K562 (cell line): Measurements from ENCODE around the gene TSHR. TPM values are rescaled to one million over a fixed set of nuclear protein-coding genes. Genes with fewer than 3 reads are reported as not detected.

Source experiments
- CGGBP1 ChIP-seq: fragments of 250-450 bp; sonication (Bioruptor Pico); IDR thresholded peaks from 2 replicates; pipeline ENCODE4 v1.9.0; 2021; ENCODE audit warnings: mild to moderate bottlenecking
- CREBBP ChIP-seq: IDR thresholded peaks from one replicate; pipeline ENCODE4 v1.6.1; 2012; ENCODE audit warnings: low read depth, mild to moderate bottlenecking, control low read depth, inconsistent platforms, low read length
- E2F1 ChIP-seq: sonication (generic); formaldehyde crosslinking; IDR thresholded peaks from 2 replicates; pipeline ENCODE4 v1.8.1; 2023; ENCODE audit warnings: mild to moderate bottlenecking, missing genetic modification reagents, moderate library complexity
- HSF4 ChIP-seq: fragments of 250-450 bp; sonication (Bioruptor Pico); IDR thresholded peaks from 2 replicates; pipeline ENCODE4 v2.1.2; 2022; ENCODE audit warnings: mild to moderate bottlenecking, moderate library complexity, borderline replicate concordance
- MLLT1 ChIP-seq, 2 experiments: fragments of 450-650 bp; IDR thresholded peaks; 2 replicates each; pipeline ENCODE4 v1.6.1; 2016
- NR2C2 ChIP-seq, 2 experiments: fragments of 200-800 bp in 1 of 2; sonication (Bioruptor generic) in 1 of 2; sonication (generic) in 1 of 2; formaldehyde crosslinking in 1 of 2; IDR thresholded peaks; 2 replicates each; pipeline versions ENCODE4 v1.6.1 to v1.8.0; 2016 to 2022; ENCODE audit warnings: mild to moderate bottlenecking in 1 of 2, missing compliant biosample characterization in 1 of 2, missing genetic modification characterization in 1 of 2, missing genetic modification reagents in 1 of 2
- PTTG1 ChIP-seq: fragments of 450-650 bp; IDR thresholded peaks from 2 replicates; pipeline ENCODE4 v1.6.1; 2016; ENCODE audit warnings: low read depth, mild to moderate bottlenecking, missing genetic modification characterization, missing compliant biosample characterization
- RAD51 ChIP-seq: fragments of 450-650 bp; IDR thresholded peaks from 2 replicates; pipeline ENCODE4 v1.7.1; 2016; ENCODE audit warnings: low read depth, mild to moderate bottlenecking, borderline replicate concordance
- ZBED1 ChIP-seq: IDR thresholded peaks from 2 replicates; pipeline ENCODE4 v1.6.1; 2014
- ZBTB11 ChIP-seq, 3 experiments: fragments of 200-800 bp in 1 of 3; fragments of 250-450 bp in 1 of 3; fragments of 450-650 bp in 1 of 3; sonication (Bioruptor Pico) in 1 of 3; sonication (Bioruptor generic) in 1 of 3; formaldehyde crosslinking in 1 of 3; IDR thresholded peaks; 2 replicates each; pipeline versions ENCODE4 v1.6.1 to v1.8.0; 2016 to 2022; ENCODE audit warnings: mild to moderate bottlenecking in 2 of 3, missing genetic modification characterization in 2 of 3, missing compliant biosample characterization in 1 of 3, moderate library complexity in 1 of 3
- ZNF592 ChIP-seq: fragments of 450-650 bp; IDR thresholded peaks from 2 replicates; pipeline ENCODE4 v1.6.1; 2017; ENCODE audit warnings: antibody characterized with exemption, mild to moderate bottlenecking
- polyA plus RNA-seq, 8 experiments: library from polyadenylated mRNA; depleted of rRNA in 4 of 8; stranded (reverse) in 5 of 8; unstranded in 3 of 8; fragments of >200 nt; fragmentation: Nextera tagmentation in 2 of 8; fragmentation: Illumina TruSeq in 1 of 8; extraction: Ambion mirVana in 2 of 8; extraction: Trizol in 1 of 8; gene quantifications; 2 replicates each; pipeline versions ENCODE4 v1.2.1 to v1.2.3, GENCODE V29; 2011 to 2014; ENCODE audit warnings: inconsistent platforms in 1 of 8, missing spikeins in 1 of 8
- total RNA-seq, 7 experiments: library from RNA; depleted of rRNA in 6 of 7; stranded (reverse); fragments of >200 nt in 6 of 7; fragmentation: Illumina TruSeq in 2 of 7; extraction: Trizol in 2 of 7; gene quantifications; 2 replicates each; pipeline versions ENCODE4 v1.2.1 to v1.2.3, GENCODE V29; 2011 to 2021; ENCODE audit warnings: low replicate concordance in 1 of 7

Gene TSHR
- total and polyA plus RNA-seq, 9 of the 15 experiments (the other 6 are each of a cell fraction or from before 2014, with no cell fraction given) = 0.01 to 0.10 TPM; not detected in 7

GRCh38 chr14:81178063-81178462, 222.6 kb downstream of the TSHR start (continued):
- TF ChIP-seq E2F1 = no peak
- TF ChIP-seq MLLT1 (IDR thresholded peaks at IDR 0.05) = no peak
- TF ChIP-seq ZBED1 = no peak
- no peak for TF ChIP-seq NR2C2 (CRISPR knock-in tag; IDR thresholded peaks at IDR 0.05)
- no peak for TF ChIP-seq NR2C2 (tag; IDR thresholded peaks at IDR 0.05)
- no peak for TF ChIP-seq HSF4 (CRISPR knock-in tag)
- TF ChIP-seq ZBTB11 (CRISPR knock-in tag; IDR thresholded peaks at IDR 0.05) = no peak
- no peak for TF ChIP-seq ZNF592
- TF ChIP-seq RAD51 = no peak
- TF ChIP-seq CREBBP = no peak
- no peak for TF ChIP-seq CGGBP1
- TF ChIP-seq PTTG1 (tag) = no peak
